Non-pigmented ciliary epithelial cell (primary cell): ENCODE data around the gene PLCG2.
"Not testable (repeated sequence)": the region's sequence is repeated elsewhere in the genome, so short reads cannot be mapped to it uniquely, and the experiment has no call there.

ENCODE experiments used
- DNase-seq: peaks from one replicate; pipeline ENCODE4 v3.0.0-alpha.2; 2010; ENCODE audit warnings: low read depth

PLCG2 gene

GRCh38 chr16:81913222-81913621, 134.1 kb downstream of the PLCG2 start:
- DNase-seq = no peak

- DNase-seq = no peak
Observed at GRCh38 chr16:81917375-81917774, 138.3 kb downstream of the PLCG2 start.

GRCh38 chr16:81918927-81919326, 139.8 kb downstream of the PLCG2 start:
- no peak for DNase-seq

GRCh38 chr16:81920498-81920897, 141.4 kb downstream of the PLCG2 start:
- no peak for DNase-seq

- no peak for DNase-seq
Observed at GRCh38 chr16:81921085-81921814, 142.2 kb downstream of the PLCG2 start.

- no peak for DNase-seq
Observed at GRCh38 chr16:81921843-81922584, 142.9 kb downstream of the PLCG2 start.

- DNase-seq = no peak
Observed at GRCh38 chr16:81923296-81923695, 144.2 kb downstream of the PLCG2 start.

GRCh38 chr16:81925016-81925415, 145.9 kb downstream of the PLCG2 start:
- no peak for DNase-seq

- no peak for DNase-seq
Observed at GRCh38 chr16:81926036-81926435, 146.9 kb downstream of the PLCG2 start.

GRCh38 chr16:81927561-81928185, 148.6 kb downstream of the PLCG2 start:
- no peak for DNase-seq

GRCh38 chr16:81928271-81928918, 149.3 kb downstream of the PLCG2 start:
- no peak for DNase-seq

GRCh38 chr16:81928975-81929374, 149.9 kb downstream of the PLCG2 start:
- no peak for DNase-seq

- no peak for DNase-seq
Observed at GRCh38 chr16:81929841-81930240, 150.8 kb downstream of the PLCG2 start.

GRCh38 chr16:81931927-81932326, 152.8 kb downstream of the PLCG2 start:
- DNase-seq = no peak

GRCh38 chr16:81932668-81933067, 153.6 kb downstream of the PLCG2 start:
- no peak for DNase-seq

- no peak for DNase-seq
Observed at GRCh38 chr16:81933361-81933760, 154.3 kb downstream of the PLCG2 start.

- DNase-seq = not testable (repeated sequence)
Observed at GRCh38 chr16:81934711-81935110, 155.6 kb downstream of the PLCG2 start.

- no peak for DNase-seq
Observed at GRCh38 chr16:81936209-81937000, 157.3 kb downstream of the PLCG2 start.

- DNase-seq = no peak
Observed at GRCh38 chr16:81937305-81938038, 158.4 kb downstream of the PLCG2 start.

- DNase-seq = no peak
Observed at GRCh38 chr16:81938326-81939163, 159.5 kb downstream of the PLCG2 start.
